ENCODE results near the gene CA14. TPM values are rescaled to one million over a fixed set of nuclear protein-coding genes. Genes with fewer than 3 reads are reported as not detected.

CA14 gene
- total RNA-seq, 1 experiment from 2014 or later = 35.3 TPM

DNA sequence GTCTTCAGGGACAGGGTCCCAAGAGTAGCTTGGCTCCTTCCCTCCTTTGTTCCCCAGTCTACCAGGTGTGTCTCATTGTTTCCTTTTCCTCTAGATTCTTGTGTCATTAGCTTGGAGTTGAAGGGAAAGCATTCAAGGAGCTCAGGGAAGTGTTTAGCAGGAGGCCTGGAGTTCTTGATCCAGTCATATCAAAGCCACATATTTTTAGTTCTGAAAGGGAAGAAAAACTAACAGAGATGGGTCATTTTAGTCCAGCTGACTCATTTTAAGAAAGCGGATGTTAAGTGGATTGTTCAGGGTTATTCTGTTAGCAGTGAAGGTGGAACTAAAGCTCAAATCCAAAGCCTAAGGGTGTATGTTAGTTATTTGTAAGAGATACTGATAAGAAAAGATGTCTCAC, 15.7 kb downstream of the CA14 start:
- peak overlapping the region; percentile 61 for H3K27ac Mint-ChIP-seq
- ATAC-seq (no peak), DNase-seq (ENCODE audit: low spot score) (no peak)
- H3K4me1 Mint-ChIP-seq = peaks cover 33% of the 10 kb centered on the region
- no peaks in the 10 kb centered on the region for H3K36me3 Mint-ChIP-seq
- CTCF ChIA-PET = interaction anchor here (1.3 to 2.7 kb wide), 4 partner anchors 9 to 86 kb away, joined by 6 to 55 read pairs (median 31); partner anchors contain the start of genes CA14 and CIART
- POLR2A ChIA-PET = interaction anchor here (0.6 to 3.6 kb wide), 5 partner anchors 9 to 486 kb away, joined by 4 to 43 read pairs (median 7); partner anchors contain the start of genes CA14, CIART and RPRD2
- H3K27me3 Mint-ChIP-seq (ENCODE audit: low read depth) = no peaks in the 10 kb centered on the region
- H3K4me3 Mint-ChIP-seq = peak overlapping the region; percentile 68
- TF ChIP-seq, protein P1, sequence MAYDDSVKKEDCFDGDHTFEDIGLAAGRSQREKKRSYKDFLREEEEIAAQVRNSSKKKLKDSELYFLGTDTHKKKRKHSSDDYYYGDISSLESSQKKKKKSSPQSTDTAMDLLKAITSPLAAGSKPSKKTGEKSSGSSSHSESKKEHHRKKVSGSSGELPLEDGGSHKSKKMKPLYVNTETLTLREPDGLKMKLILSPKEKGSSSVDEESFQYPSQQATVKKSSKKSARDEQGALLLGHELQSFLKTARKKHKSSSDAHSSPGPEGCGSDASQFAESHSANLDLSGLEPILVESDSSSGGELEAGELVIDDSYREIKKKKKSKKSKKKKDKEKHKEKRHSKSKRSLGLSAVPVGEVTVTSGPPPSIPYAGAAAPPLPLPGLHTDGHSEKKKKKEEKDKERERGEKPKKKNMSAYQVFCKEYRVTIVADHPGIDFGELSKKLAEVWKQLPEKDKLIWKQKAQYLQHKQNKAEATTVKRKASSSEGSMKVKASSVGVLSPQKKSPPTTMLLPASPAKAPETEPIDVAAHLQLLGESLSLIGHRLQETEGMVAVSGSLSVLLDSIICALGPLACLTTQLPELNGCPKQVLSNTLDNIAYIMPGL (CRISPR knock-in tag; IDR thresholded peaks at IDR 0.05) = no peak
- TF ChIP-seq ETV6 (CRISPR knock-in tag; IDR thresholded peaks at IDR 0.05) = no peak
- TF ChIP-seq, protein P2, sequence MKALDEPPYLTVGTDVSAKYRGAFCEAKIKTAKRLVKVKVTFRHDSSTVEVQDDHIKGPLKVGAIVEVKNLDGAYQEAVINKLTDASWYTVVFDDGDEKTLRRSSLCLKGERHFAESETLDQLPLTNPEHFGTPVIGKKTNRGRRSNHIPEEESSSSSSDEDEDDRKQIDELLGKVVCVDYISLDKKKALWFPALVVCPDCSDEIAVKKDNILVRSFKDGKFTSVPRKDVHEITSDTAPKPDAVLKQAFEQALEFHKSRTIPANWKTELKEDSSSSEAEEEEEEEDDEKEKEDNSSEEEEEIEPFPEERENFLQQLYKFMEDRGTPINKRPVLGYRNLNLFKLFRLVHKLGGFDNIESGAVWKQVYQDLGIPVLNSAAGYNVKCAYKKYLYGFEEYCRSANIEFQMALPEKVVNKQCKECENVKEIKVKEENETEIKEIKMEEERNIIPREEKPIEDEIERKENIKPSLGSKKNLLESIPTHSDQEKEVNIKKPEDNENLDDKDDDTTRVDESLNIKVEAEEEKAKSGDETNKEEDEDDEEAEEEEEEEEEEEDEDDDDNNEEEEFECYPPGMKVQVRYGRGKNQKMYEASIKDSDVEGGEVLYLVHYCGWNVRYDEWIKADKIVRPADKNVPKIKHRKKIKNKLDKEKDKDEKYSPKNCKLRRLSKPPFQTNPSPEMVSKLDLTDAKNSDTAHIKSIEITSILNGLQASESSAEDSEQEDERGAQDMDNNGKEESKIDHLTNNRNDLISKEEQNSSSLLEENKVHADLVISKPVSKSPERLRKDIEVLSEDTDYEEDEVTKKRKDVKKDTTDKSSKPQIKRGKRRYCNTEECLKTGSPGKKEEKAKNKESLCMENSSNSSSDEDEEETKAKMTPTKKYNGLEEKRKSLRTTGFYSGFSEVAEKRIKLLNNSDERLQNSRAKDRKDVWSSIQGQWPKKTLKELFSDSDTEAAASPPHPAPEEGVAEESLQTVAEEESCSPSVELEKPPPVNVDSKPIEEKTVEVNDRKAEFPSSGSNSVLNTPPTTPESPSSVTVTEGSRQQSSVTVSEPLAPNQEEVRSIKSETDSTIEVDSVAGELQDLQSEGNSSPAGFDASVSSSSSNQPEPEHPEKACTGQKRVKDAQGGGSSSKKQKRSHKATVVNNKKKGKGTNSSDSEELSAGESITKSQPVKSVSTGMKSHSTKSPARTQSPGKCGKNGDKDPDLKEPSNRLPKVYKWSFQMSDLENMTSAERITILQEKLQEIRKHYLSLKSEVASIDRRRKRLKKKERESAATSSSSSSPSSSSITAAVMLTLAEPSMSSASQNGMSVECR (CRISPR knock-in tag; IDR thresholded peaks at IDR 0.05; ENCODE audit: borderline replicate concordance) = no peak
- H3K9me3 Mint-ChIP-seq = no peaks in the 10 kb centered on the region

DNA sequence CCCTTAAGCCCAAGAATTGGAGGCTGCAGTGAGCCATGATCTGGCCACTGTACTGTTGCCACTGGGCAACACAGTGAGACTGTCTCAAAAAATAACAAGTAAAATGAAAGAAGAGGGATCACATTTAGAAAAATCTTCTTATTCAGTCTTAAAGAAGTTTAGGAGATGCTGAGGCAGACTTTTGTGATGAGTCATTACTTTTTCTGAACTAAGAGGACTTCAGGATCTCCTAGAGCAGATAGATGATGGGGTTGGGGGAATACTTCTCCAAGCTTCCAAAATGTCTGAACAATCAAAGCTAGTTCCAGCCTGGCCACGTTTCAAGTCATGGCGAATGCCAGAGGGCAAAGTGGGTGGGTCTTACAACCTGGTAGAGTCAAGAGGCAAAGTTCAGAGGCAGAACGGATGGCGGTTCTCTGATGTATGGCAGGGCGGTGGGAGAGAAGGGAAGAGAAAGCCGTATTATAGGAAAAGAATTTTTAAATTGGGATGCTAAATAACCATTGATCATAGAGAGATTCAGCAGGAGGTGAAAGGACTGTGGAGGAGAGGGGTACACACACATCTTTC, 22.6 kb downstream of the CA14 start:
- TF ChIP-seq ZNF317 (CRISPR knock-in tag; IDR thresholded peaks at IDR 0.05; ENCODE audit: borderline replicate concordance, low read depth) (no peak), ZNF396 (CRISPR knock-in tag; IDR thresholded peaks at IDR 0.05; ENCODE audit: borderline replicate concordance) (no peak), SMAD3 (CRISPR knock-in tag; IDR thresholded peaks at IDR 0.05; ENCODE audit: borderline replicate concordance) (no peak), NFYB (CRISPR knock-in tag; conservative IDR thresholded peaks at IDR 0.05; ENCODE audit: low read depth) (no peak), JAZF1 (CRISPR knock-in tag; IDR thresholded peaks at IDR 0.05) (no peak)
- TF ChIP-seq, protein P3, sequence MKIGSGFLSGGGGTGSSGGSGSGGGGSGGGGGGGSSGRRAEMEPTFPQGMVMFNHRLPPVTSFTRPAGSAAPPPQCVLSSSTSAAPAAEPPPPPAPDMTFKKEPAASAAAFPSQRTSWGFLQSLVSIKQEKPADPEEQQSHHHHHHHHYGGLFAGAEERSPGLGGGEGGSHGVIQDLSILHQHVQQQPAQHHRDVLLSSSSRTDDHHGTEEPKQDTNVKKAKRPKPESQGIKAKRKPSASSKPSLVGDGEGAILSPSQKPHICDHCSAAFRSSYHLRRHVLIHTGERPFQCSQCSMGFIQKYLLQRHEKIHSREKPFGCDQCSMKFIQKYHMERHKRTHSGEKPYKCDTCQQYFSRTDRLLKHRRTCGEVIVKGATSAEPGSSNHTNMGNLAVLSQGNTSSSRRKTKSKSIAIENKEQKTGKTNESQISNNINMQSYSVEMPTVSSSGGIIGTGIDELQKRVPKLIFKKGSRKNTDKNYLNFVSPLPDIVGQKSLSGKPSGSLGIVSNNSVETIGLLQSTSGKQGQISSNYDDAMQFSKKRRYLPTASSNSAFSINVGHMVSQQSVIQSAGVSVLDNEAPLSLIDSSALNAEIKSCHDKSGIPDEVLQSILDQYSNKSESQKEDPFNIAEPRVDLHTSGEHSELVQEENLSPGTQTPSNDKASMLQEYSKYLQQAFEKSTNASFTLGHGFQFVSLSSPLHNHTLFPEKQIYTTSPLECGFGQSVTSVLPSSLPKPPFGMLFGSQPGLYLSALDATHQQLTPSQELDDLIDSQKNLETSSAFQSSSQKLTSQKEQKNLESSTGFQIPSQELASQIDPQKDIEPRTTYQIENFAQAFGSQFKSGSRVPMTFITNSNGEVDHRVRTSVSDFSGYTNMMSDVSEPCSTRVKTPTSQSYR (CRISPR knock-in tag; IDR thresholded peaks at IDR 0.05) = no peak
- TF ChIP-seq, protein P4, sequence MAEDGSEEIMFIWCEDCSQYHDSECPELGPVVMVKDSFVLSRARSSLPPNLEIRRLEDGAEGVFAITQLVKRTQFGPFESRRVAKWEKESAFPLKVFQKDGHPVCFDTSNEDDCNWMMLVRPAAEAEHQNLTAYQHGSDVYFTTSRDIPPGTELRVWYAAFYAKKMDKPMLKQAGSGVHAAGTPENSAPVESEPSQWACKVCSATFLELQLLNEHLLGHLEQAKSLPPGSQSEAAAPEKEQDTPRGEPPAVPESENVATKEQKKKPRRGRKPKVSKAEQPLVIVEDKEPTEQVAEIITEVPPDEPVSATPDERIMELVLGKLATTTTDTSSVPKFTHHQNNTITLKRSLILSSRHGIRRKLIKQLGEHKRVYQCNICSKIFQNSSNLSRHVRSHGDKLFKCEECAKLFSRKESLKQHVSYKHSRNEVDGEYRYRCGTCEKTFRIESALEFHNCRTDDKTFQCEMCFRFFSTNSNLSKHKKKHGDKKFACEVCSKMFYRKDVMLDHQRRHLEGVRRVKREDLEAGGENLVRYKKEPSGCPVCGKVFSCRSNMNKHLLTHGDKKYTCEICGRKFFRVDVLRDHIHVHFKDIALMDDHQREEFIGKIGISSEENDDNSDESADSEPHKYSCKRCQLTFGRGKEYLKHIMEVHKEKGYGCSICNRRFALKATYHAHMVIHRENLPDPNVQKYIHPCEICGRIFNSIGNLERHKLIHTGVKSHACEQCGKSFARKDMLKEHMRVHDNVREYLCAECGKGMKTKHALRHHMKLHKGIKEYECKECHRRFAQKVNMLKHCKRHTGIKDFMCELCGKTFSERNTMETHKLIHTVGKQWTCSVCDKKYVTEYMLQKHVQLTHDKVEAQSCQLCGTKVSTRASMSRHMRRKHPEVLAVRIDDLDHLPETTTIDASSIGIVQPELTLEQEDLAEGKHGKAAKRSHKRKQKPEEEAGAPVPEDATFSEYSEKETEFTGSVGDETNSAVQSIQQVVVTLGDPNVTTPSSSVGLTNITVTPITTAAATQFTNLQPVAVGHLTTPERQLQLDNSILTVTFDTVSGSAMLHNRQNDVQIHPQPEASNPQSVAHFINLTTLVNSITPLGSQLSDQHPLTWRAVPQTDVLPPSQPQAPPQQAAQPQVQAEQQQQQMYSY (CRISPR knock-in tag; IDR thresholded peaks at IDR 0.05) = no peak
- TF ChIP-seq, protein P5, sequence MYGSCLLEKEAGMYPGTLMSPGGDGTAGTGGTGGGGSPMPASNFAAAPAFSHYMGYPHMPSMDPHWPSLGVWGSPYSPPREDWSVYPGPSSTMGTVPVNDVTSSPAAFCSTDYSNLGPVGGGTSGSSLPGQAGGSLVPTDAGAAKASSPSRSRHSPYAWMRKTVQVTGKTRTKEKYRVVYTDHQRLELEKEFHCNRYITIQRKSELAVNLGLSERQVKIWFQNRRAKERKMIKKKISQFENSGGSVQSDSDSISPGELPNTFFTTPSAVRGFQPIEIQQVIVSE (CRISPR knock-in tag; IDR thresholded peaks at IDR 0.05; ENCODE audit: borderline replicate concordance) = no peak
- TF ChIP-seq, protein P6, sequence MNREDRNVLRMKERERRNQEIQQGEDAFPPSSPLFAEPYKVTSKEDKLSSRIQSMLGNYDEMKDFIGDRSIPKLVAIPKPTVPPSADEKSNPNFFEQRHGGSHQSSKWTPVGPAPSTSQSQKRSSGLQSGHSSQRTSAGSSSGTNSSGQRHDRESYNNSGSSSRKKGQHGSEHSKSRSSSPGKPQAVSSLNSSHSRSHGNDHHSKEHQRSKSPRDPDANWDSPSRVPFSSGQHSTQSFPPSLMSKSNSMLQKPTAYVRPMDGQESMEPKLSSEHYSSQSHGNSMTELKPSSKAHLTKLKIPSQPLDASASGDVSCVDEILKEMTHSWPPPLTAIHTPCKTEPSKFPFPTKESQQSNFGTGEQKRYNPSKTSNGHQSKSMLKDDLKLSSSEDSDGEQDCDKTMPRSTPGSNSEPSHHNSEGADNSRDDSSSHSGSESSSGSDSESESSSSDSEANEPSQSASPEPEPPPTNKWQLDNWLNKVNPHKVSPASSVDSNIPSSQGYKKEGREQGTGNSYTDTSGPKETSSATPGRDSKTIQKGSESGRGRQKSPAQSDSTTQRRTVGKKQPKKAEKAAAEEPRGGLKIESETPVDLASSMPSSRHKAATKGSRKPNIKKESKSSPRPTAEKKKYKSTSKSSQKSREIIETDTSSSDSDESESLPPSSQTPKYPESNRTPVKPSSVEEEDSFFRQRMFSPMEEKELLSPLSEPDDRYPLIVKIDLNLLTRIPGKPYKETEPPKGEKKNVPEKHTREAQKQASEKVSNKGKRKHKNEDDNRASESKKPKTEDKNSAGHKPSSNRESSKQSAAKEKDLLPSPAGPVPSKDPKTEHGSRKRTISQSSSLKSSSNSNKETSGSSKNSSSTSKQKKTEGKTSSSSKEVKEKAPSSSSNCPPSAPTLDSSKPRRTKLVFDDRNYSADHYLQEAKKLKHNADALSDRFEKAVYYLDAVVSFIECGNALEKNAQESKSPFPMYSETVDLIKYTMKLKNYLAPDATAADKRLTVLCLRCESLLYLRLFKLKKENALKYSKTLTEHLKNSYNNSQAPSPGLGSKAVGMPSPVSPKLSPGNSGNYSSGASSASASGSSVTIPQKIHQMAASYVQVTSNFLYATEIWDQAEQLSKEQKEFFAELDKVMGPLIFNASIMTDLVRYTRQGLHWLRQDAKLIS (CRISPR knock-in tag; IDR thresholded peaks at IDR 0.05; ENCODE audit: borderline replicate concordance) = no peak
- POLR2A ChIA-PET = interaction anchor here (3.2 kb wide), 1 partner anchor 24 kb away, joined by 23 read pairs; no protein-coding TSS in a partner anchor

More for the DNA sequence above, 22.6 kb downstream of the CA14 start:
- H3K9me3 Mint-ChIP-seq = no peaks in the 10 kb centered on the region
- H3K36me3 Mint-ChIP-seq = peaks cover 15% of the 10 kb centered on the region
- DNase-seq (ENCODE audit: low spot score) = no peak
- no peak overlapping the region; the same call in 1 of the 2 replicates for H3K27ac Mint-ChIP-seq
- H3K27me3 Mint-ChIP-seq (ENCODE audit: low read depth) = peaks cover 36% of the 10 kb centered on the region
- no peak for ATAC-seq
- peaks cover 22% of the 10 kb centered on the region for H3K4me1 Mint-ChIP-seq
- CTCF ChIA-PET = interaction anchor here (2.1 to 7.6 kb wide), 2 partner anchors 10 to 25 kb away, joined by 17 to 123 read pairs; partner anchors contain the start of genes APH1A and CA14
- H3K4me3 Mint-ChIP-seq = peak overlapping the region; percentile 91

Data from WTC11 (cell line).